HG03060 (cell line): ENCODE data around the gene PLAC9.
"Not testable (repeated sequence)": the region's sequence is repeated elsewhere in the genome, so short reads cannot be mapped to it uniquely, and the experiment has no call there.

Source experiments
- ATAC-seq: cut with Tn5 transposase; IDR thresholded peaks from one replicate; pipeline ENCODE4 v1.9.1; 2021; ENCODE audit warnings: low read depth, moderate number of reproducible peaks; ENCODE audit not compliant: unreplicated experiment

Gene PLAC9

GRCh38 chr10:80132299-80133139, at the start of gene PLAC9:
Gene PLAC9 (plus strand): TSS chr10:80132730. CDS start chr10:80132763, 33 bp downstream.
- ATAC-seq = no peak

GRCh38 chr10:80090121-80090520, 42.4 kb upstream of the PLAC9 start:
- ATAC-seq = no peak

- no peak for ATAC-seq
Measured at GRCh38 chr10:80094231-80094630, 38.3 kb upstream of the PLAC9 start.

GRCh38 chr10:80098272-80098671, 34.3 kb upstream of the PLAC9 start:
- ATAC-seq = not testable (repeated sequence)

- ATAC-seq = not testable (repeated sequence)
Measured at GRCh38 chr10:80099295-80099694, 33.2 kb upstream of the PLAC9 start.

- no peak for ATAC-seq
Measured at GRCh38 chr10:80100116-80100515, 32.4 kb upstream of the PLAC9 start.

- no peak for ATAC-seq
Measured at GRCh38 chr10:80100861-80101695, 31.5 kb upstream of the PLAC9 start.

- ATAC-seq = no peak
Measured at GRCh38 chr10:80104066-80104926, 28.2 kb upstream of the PLAC9 start.

GRCh38 chr10:80108576-80109239, 23.8 kb upstream of the PLAC9 start:
- no peak for ATAC-seq

- ATAC-seq = no peak
Measured at GRCh38 chr10:80110986-80111385, 21.5 kb upstream of the PLAC9 start.

- ATAC-seq = no peak
Measured at GRCh38 chr10:80118669-80119068, 13.9 kb upstream of the PLAC9 start.

- no peak for ATAC-seq
Measured at GRCh38 chr10:80122110-80122710, 10.3 kb upstream of the PLAC9 start.

- no peak for ATAC-seq
Measured at GRCh38 chr10:80122746-80123145, 9.8 kb upstream of the PLAC9 start.

- no peak for ATAC-seq
Measured at GRCh38 chr10:80126876-80127275, 5.7 kb upstream of the PLAC9 start.

- ATAC-seq = no peak
Measured at GRCh38 chr10:80131499-80131901, 1.0 kb upstream of the PLAC9 start.

GRCh38 chr10:80133206-80133605, 676 bp downstream of the PLAC9 start:
- no peak for ATAC-seq

- not testable (repeated sequence) for ATAC-seq
Measured at GRCh38 chr10:80133687-80134086, 1.2 kb downstream of the PLAC9 start.

- ATAC-seq = no peak
Measured at GRCh38 chr10:80136134-80136571, 3.6 kb downstream of the PLAC9 start.

GRCh38 chr10:80137031-80137862, 4.7 kb downstream of the PLAC9 start:
- no peak for ATAC-seq
